Gastrocnemius medialis (tissue), 4 donors: ENCODE measurements around the gene ZCCHC3.

Experiments
- POLR2A ChIP-seq, 2 donors: fragments of 450-650 bp; IDR thresholded peaks; one replicate each; pipeline ENCODE4 v1.6.1; 2017; ENCODE audit warnings: antibody characterized with exemption in 2 of 2, mild to moderate bottlenecking in 2 of 2, moderate library complexity in 2 of 2
- TF ChIP-seq, protein P1 (sequence below), 5 experiments: fragments of 450-650 bp in 3 of 5; fragments of 200-600 bp in 2 of 5; sonication (generic) in 2 of 5; IDR thresholded peaks in 4 of 5; conservative IDR thresholded peaks in 1 of 5; 1 replicate in 4 of 5; 2 replicates in 1 of 5; pipeline ENCODE4 v1.5.1; 2016 to 2019; ENCODE audit warnings: antibody characterized with exemption in 5 of 5, mild to moderate bottlenecking in 3 of 5, moderate library complexity in 3 of 5

- TF ChIP-seq, protein P1, sequence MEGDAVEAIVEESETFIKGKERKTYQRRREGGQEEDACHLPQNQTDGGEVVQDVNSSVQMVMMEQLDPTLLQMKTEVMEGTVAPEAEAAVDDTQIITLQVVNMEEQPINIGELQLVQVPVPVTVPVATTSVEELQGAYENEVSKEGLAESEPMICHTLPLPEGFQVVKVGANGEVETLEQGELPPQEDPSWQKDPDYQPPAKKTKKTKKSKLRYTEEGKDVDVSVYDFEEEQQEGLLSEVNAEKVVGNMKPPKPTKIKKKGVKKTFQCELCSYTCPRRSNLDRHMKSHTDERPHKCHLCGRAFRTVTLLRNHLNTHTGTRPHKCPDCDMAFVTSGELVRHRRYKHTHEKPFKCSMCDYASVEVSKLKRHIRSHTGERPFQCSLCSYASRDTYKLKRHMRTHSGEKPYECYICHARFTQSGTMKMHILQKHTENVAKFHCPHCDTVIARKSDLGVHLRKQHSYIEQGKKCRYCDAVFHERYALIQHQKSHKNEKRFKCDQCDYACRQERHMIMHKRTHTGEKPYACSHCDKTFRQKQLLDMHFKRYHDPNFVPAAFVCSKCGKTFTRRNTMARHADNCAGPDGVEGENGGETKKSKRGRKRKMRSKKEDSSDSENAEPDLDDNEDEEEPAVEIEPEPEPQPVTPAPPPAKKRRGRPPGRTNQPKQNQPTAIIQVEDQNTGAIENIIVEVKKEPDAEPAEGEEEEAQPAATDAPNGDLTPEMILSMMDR (IDR thresholded peaks at IDR 0.05 in 4 of 5, conservative IDR thresholded peaks at IDR 0.05 in 1 of 5): no peak
- TF ChIP-seq POLR2A (IDR thresholded peaks at IDR 0.05): no peak
Observed at GRCh38 chr20:313402-313801, 16.0 kb downstream of the ZCCHC3 start.
